RWPE2 (cell line): Measurements from ENCODE around the gene ZNF436.
A peak's percentile ranks its signal among the peaks of the same experiment; 100 is the strongest.

Experiments used
- ATAC-seq: fragments of 200-7000 bp; cut with Tn5 transposase; 3 replicates; pipeline ENCODE4 v1.9.1; 2021; ENCODE audit warnings: low read depth
- DNase-seq: peaks from one replicate; pipeline ENCODE4 v3.0.0-alpha.2; 2020; ENCODE audit warnings: low spot score
- H3K27ac ChIP-seq: fragments of 450-650 bp; 2 replicates; pipeline ENCODE4 v1.5.1; 2017; ENCODE audit warnings: mild to moderate bottlenecking; ENCODE audit not compliant: poor library complexity, severe bottlenecking
- H3K27me3 ChIP-seq: fragments of 250-450 bp; sonication (Bioruptor Pico); 2 replicates; pipeline ENCODE4 v1.5.1; 2021; ENCODE audit warnings: mild to moderate bottlenecking, moderate library complexity; ENCODE audit not compliant: insufficient read depth, poor library complexity, severe bottlenecking
- H3K36me3 ChIP-seq: fragments of 250-450 bp; sonication (Bioruptor Pico); 2 replicates; pipeline ENCODE4 v1.5.1; 2020; ENCODE audit warnings: low read depth, mild to moderate bottlenecking, moderate library complexity
- H3K4me1 ChIP-seq: fragments of 250-450 bp; sonication (Bioruptor Pico); 2 replicates; pipeline ENCODE4 v1.5.1; 2021; ENCODE audit warnings: mild to moderate bottlenecking, moderate library complexity; ENCODE audit not compliant: insufficient read depth, poor library complexity, severe bottlenecking
- H3K4me3 ChIP-seq: fragments of 250-450 bp; sonication (Bioruptor Pico); 2 replicates; pipeline ENCODE4 v1.5.1; 2021; ENCODE audit warnings: mild to moderate bottlenecking, moderate library complexity; ENCODE audit not compliant: severe bottlenecking
- H3K9me3 ChIP-seq: fragments of 250-450 bp; sonication (Bioruptor Pico); 2 replicates; pipeline ENCODE4 v1.5.1; 2021; ENCODE audit warnings: mild to moderate bottlenecking, moderate library complexity; ENCODE audit not compliant: severe bottlenecking
- CTCF ChIP-seq: fragments of 450-650 bp; IDR thresholded peaks from one replicate; pipeline ENCODE4 v1.5.1; 2017; ENCODE audit warnings: mild to moderate bottlenecking, moderate library complexity; ENCODE audit not compliant: poor library complexity, severe bottlenecking

The ZNF436 gene

GRCh38 chr1:23345920-23346319 is 23.7 kb downstream of the ZNF436 start:
- Histone ChIP-seq H3K36me3 (peaks cover 19% of the 10 kb centered on the region), H3K4me3 (no peak overlapping the region), H3K9me3 (no peaks in the 10 kb centered on the region), H3K4me1 (peaks cover 7% of the 10 kb centered on the region), H3K27me3 (no peaks in the 10 kb centered on the region), H3K27ac (no peak overlapping the region)
- ATAC-seq = no peak
- no peak for DNase-seq
- no peak for TF ChIP-seq CTCF

- Histone ChIP-seq H3K36me3 (peaks cover 28% of the 10 kb centered on the region), H3K27ac (peak overlapping the region; percentile 95), H3K4me3 (peak overlapping the region; percentile 79), H3K27me3 (no peaks in the 10 kb centered on the region), H3K4me1 (peaks cover 16% of the 10 kb centered on the region), H3K9me3 (no peaks in the 10 kb centered on the region)
- ATAC-seq (no peak), DNase-seq (no peak)
- no peak for TF ChIP-seq CTCF
Measured at GRCh38 chr1:23344987-23345472, 24.6 kb downstream of the ZNF436 start.

GRCh38 chr1:23344111-23344986 is 25.3 kb downstream of the ZNF436 start, which contains the start of gene HNRNPR:
HNRNPR (minus strand) TSS chr1:23344284; CDS start chr1:23341008, 3,276 bp downstream.
- peaks cover 19% of the 10 kb centered on the region for H3K4me1 ChIP-seq
- H3K9me3 ChIP-seq = no peaks in the 10 kb centered on the region
- H3K36me3 ChIP-seq = peaks cover 32% of the 10 kb centered on the region
- peak; percentile 100 for DNase-seq
- no peaks in the 10 kb centered on the region for H3K27me3 ChIP-seq
- no peak for TF ChIP-seq CTCF
- peak within 1 kb of the TSS; percentile 95 for H3K27ac ChIP-seq
- peak within 1 kb of the TSS; percentile 79 for H3K4me3 ChIP-seq
- ATAC-seq = peak; percentile 96

- H3K4me1 ChIP-seq = peaks cover 24% of the 10 kb centered on the region
- DNase-seq (no peak), ATAC-seq (peak; percentile 15)
- no peaks in the 10 kb centered on the region for H3K9me3 ChIP-seq
- H3K36me3 ChIP-seq = peaks cover 41% of the 10 kb centered on the region
- no peak for TF ChIP-seq CTCF
- no peaks in the 10 kb centered on the region for H3K27me3 ChIP-seq
- H3K4me3 ChIP-seq = peak overlapping the region; percentile 79
- H3K27ac ChIP-seq = peak overlapping the region; percentile 95
Measured at GRCh38 chr1:23343221-23344110, 26.2 kb downstream of the ZNF436 start.
